Cardiac fibroblast (primary cell): Measurements from ENCODE around the gene FOXF2.

Source experiments
- DNase-seq, 2 donors: peaks; one replicate each; pipeline versions ENCODE4 v3.0.0 to v3.0.0-alpha.2; 2010; ENCODE audit warnings: low read depth in 2 of 2
- H3K4me3 ChIP-seq, 2 donors: replicated peaks in 1 of 2; 1 replicate in 1 of 2; 2 replicates in 1 of 2; pipeline ENCODE4 v1.5.1; 2011; ENCODE audit warnings: low read depth in 2 of 2, low read length in 2 of 2, mild to moderate bottlenecking in 2 of 2, moderate library complexity in 1 of 2
- TF ChIP-seq, protein P1 (sequence below): IDR thresholded peaks from one replicate; pipeline ENCODE4 v1.5.1; 2011; ENCODE audit warnings: low read depth, mild to moderate bottlenecking, low read length, inconsistent platforms

The FOXF2 gene

GRCh38 chr6:1435806-1436205 lies 46.4 kb downstream of the FOXF2 start:
- no peak for DNase-seq
- TF ChIP-seq, protein P1, sequence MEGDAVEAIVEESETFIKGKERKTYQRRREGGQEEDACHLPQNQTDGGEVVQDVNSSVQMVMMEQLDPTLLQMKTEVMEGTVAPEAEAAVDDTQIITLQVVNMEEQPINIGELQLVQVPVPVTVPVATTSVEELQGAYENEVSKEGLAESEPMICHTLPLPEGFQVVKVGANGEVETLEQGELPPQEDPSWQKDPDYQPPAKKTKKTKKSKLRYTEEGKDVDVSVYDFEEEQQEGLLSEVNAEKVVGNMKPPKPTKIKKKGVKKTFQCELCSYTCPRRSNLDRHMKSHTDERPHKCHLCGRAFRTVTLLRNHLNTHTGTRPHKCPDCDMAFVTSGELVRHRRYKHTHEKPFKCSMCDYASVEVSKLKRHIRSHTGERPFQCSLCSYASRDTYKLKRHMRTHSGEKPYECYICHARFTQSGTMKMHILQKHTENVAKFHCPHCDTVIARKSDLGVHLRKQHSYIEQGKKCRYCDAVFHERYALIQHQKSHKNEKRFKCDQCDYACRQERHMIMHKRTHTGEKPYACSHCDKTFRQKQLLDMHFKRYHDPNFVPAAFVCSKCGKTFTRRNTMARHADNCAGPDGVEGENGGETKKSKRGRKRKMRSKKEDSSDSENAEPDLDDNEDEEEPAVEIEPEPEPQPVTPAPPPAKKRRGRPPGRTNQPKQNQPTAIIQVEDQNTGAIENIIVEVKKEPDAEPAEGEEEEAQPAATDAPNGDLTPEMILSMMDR: no peak
- no peak overlapping the region for H3K4me3 ChIP-seq

GRCh38 chr6:1436334-1437306 lies 47.2 kb downstream of the FOXF2 start:
- peak; percentile 76 to 78 for DNase-seq
- TF ChIP-seq, protein P1: peak; percentile 76
- no peak overlapping the region for H3K4me3 ChIP-seq

- TF ChIP-seq, protein P1: no peak
- no peak overlapping the region for H3K4me3 ChIP-seq
- DNase-seq: no peak
Measured at GRCh38 chr6:1437553-1438406, 48.4 kb downstream of the FOXF2 start.

GRCh38 chr6:1438471-1438881 lies 49.1 kb downstream of the FOXF2 start:
- DNase-seq: no peak
- no peak overlapping the region for H3K4me3 ChIP-seq
- TF ChIP-seq, protein P1: no peak

- no peak overlapping the region for H3K4me3 ChIP-seq
- DNase-seq: peak; percentile 17 to 21
- TF ChIP-seq, protein P1: no peak
Measured at GRCh38 chr6:1439349-1439748, 50.0 kb downstream of the FOXF2 start.

- no peak overlapping the region for H3K4me3 ChIP-seq
- TF ChIP-seq, protein P1: no peak
Measured at GRCh38 chr6:1442929-1443328, 53.6 kb downstream of the FOXF2 start.

More at GRCh38 chr6:1442929-1443328, 53.6 kb downstream of the FOXF2 start:
- no peak for DNase-seq
